OCI-LY1 (cell line): ENCODE results near the gene KIRREL3.

Experiments used
- EZH2 ChIP-seq: fragments of 200-600 bp; sonication (generic), shearing (Covaris generic); IDR thresholded peaks from 2 replicates; pipeline ENCODE4 v1.8.0; 2017; ENCODE audit warnings: borderline replicate concordance, mixed run types, mild to moderate bottlenecking, antibody characterized with exemption, low read length, moderate library complexity, mixed read lengths
- TF ChIP-seq, protein P1 (sequence below): fragments of 200-600 bp; sonication (generic), shearing (Covaris generic); IDR thresholded peaks from 2 replicates; pipeline ENCODE4 v1.5.1; 2017; ENCODE audit warnings: mild to moderate bottlenecking, antibody characterized with exemption, low read length, moderate library complexity, mixed read lengths

- TF ChIP-seq, protein P1, sequence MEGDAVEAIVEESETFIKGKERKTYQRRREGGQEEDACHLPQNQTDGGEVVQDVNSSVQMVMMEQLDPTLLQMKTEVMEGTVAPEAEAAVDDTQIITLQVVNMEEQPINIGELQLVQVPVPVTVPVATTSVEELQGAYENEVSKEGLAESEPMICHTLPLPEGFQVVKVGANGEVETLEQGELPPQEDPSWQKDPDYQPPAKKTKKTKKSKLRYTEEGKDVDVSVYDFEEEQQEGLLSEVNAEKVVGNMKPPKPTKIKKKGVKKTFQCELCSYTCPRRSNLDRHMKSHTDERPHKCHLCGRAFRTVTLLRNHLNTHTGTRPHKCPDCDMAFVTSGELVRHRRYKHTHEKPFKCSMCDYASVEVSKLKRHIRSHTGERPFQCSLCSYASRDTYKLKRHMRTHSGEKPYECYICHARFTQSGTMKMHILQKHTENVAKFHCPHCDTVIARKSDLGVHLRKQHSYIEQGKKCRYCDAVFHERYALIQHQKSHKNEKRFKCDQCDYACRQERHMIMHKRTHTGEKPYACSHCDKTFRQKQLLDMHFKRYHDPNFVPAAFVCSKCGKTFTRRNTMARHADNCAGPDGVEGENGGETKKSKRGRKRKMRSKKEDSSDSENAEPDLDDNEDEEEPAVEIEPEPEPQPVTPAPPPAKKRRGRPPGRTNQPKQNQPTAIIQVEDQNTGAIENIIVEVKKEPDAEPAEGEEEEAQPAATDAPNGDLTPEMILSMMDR, result no peak
- TF ChIP-seq EZH2, result no peak
Observed at GRCh38 chr11:126776119-126776518, 224.5 kb downstream of the KIRREL3 start.
